Activated T-cell treated with anti-CD3 and anti-CD28 coated beads for 1 hour (primary cell): ENCODE results near the gene AMY1A.
"Not testable (repeated sequence)": the region's sequence is repeated elsewhere in the genome, so short reads cannot be mapped to it uniquely, and the experiment has no call there.

Experiments
- DNase-seq: peaks from one replicate; pipeline ENCODE4 v3.0.0-alpha.2; 2020; ENCODE audit warnings: low read depth

Gene AMY1A

GRCh38 chr1:103655460-103655859, at the start of gene AMY1A:
TSS of gene AMY1A (plus strand) at chr1:103655760. CDS start at chr1:103656331, 571 bp downstream.
- not testable (repeated sequence) for DNase-seq

GRCh38 chr1:103616362-103616761, 39.2 kb upstream of the AMY1A start:
- no peak for DNase-seq

GRCh38 chr1:103616994-103617477, 38.5 kb upstream of the AMY1A start, which contains the start of gene AMY2A:
TSS of gene AMY2A (plus strand) at chr1:103617427. CDS start at chr1:103617441, 14 bp downstream.
- not testable (repeated sequence) for DNase-seq

GRCh38 chr1:103627436-103627835, 28.1 kb upstream of the AMY1A start:
- DNase-seq, result not testable (repeated sequence)

- not testable (repeated sequence) for DNase-seq
Observed at GRCh38 chr1:103641194-103641593, 14.4 kb upstream of the AMY1A start.

DNA sequence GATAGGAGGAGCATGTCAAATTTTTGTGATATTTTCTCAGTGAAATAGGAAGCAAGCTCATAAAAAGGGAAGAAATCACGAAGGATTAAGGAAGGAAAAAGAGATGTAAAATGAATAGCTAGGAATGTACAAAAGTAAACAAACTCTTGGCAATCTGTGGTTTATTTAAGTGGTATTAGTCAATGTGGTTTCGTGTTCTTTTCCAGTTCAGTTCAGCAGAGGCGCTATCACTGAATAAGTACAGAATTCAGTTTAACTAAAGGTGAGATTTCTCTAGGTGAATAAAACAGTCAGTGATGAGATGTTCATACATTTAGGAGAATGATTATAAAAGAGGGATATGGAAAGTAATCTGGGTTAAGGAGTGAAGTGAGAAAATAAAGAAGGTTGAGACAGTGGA, 11.7 kb upstream of the AMY1A start:
- DNase-seq, result not testable (repeated sequence)

- DNase-seq, result not testable (repeated sequence)
Observed at GRCh38 chr1:103650305-103650704, 5.3 kb upstream of the AMY1A start.

DNA sequence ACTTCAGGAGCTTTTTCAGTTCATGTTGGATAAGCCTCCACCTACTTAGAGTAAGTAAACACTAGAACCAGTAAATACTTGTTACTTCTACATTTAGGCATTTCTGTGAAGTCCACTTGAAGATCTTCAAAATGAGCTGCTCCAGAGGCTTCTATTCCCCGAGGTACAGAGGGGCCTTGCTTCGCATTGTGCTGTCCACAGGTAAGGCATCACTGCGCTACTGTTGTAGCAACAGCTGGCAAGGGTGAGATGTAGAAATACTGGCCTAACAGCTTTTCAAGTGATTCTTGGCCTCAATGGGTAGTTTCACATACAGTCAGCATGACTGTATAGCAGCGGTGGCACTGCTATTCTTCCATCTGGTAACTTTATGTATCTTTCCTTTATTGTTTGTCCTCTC, 4.7 kb upstream of the AMY1A start:
- DNase-seq, result not testable (repeated sequence)

- not testable (repeated sequence) for DNase-seq
Observed at GRCh38 chr1:103654133-103654532, 1.4 kb upstream of the AMY1A start.

- not testable (repeated sequence) for DNase-seq
Observed at GRCh38 chr1:103676335-103676734, 20.8 kb downstream of the AMY1A start.

DNA sequence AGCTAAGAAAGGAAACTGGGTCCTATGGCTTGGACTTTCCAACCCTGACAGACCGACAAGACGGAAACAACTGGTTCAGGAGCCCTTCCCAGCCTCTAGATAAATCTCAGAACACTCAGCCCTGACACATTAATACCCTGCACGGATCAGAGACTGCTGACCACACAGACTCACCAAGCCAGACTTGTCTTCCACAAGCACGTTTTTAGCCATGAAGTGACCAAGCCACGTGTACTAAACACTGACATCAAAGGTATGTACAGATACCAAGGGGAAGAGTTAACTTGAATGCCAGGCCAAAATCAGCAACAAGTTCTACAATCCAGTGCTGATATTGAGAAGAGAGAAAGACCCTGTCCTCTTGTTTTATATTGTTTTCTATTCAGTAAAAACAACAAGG, 40.5 kb downstream of the AMY1A start, which contains the start of gene AMY1B:
TSS of gene AMY1B (minus strand) at position 101 of the 400 bp plus-strand sequence. CDS start 571 bp downstream, outside the sequence.
- DNase-seq, result not testable (repeated sequence)

- DNase-seq, result not testable (repeated sequence)
Observed at GRCh38 chr1:103697430-103697829, 41.9 kb downstream of the AMY1A start.

DNA sequence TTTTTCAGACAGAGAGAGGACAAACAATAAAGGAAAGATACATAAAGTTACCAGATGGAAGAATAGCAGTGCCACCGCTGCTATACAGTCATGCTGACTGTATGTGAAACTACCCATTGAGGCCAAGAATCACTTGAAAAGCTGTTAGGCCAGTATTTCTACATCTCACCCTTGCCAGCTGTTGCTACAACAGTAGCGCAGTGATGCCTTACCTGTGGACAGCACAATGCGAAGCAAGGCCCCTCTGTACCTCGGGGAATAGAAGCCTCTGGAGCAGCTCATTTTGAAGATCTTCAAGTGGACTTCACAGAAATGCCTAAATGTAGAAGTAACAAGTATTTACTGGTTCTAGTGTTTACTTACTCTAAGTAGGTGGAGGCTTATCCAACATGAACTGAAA, 45.1 kb downstream of the AMY1A start:
- DNase-seq, result not testable (repeated sequence)

GRCh38 chr1:103701256-103701655, 45.7 kb downstream of the AMY1A start:
- DNase-seq, result not testable (repeated sequence)

DNA sequence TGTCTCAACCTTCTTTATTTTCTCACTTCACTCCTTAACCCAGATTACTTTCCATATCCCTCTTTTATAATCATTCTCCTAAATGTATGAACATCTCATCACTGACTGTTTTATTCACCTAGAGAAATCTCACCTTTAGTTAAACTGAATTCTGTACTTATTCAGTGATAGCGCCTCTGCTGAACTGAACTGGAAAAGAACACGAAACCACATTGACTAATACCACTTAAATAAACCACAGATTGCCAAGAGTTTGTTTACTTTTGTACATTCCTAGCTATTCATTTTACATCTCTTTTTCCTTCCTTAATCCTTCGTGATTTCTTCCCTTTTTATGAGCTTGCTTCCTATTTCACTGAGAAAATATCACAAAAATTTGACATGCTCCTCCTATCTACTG, 52.1 kb downstream of the AMY1A start:
- DNase-seq, result not testable (repeated sequence)

DNA sequence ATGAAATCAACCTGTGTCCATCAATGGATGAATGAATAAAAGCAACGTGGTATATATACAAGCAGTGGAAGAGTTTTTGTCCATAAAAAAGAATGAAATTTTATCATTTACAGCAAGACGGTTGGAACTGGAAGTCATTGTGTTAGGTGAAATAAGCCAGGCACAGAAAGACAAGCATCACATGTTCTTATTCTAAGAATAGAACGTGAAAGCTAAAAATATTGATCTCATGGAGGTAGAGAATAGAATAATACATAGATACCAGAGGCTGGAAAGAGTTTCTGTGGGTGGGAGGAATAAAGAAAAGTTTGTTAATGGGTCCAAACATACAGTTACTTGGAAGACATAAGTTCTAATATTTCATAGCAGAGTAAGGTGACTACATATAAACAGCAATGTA, 54.8 kb downstream of the AMY1A start:
- DNase-seq, result not testable (repeated sequence)
